GM23338 (cell line): ENCODE data around the gene SYK. TPM values are rescaled to one million over a fixed set of nuclear protein-coding genes. Genes with fewer than 3 reads are reported as not detected.

Experiments
- ATAC-seq: fragments of 200-7000 bp; cut with Tn5 transposase; 3 replicates; pipeline ENCODE4 v1.9.1; 2020
- DNase-seq: peaks from one replicate; pipeline ENCODE4 v3.0.0-alpha.2; 2015; ENCODE audit warnings: low spot score
- H2AFZ ChIP-seq: fragments of 200-600 bp; sonication (generic); 2 replicates; pipeline ENCODE4 v1.8.0; 2016; ENCODE audit warnings: antibody characterized with exemption, mild to moderate bottlenecking, moderate library complexity
- H3F3A ChIP-seq: fragments of 200-600 bp; sonication (generic); replicated peaks from 2 replicates; pipeline ENCODE4 v1.8.0; 2017; ENCODE audit warnings: antibody characterized with exemption, mixed run types, low read depth
- H3K27ac ChIP-seq: fragments of 200-600 bp; sonication (generic); 2 replicates; pipeline ENCODE4 v1.6.1; 2016; ENCODE audit warnings: low read depth
- H3K27me3 ChIP-seq: fragments of 200-600 bp; sonication (generic); 2 replicates; pipeline ENCODE4 v1.8.0; 2016; ENCODE audit warnings: mild to moderate bottlenecking, mixed run types, moderate library complexity; ENCODE audit not compliant: insufficient read depth
- H3K36me3 ChIP-seq: fragments of 200-600 bp; sonication (generic); 2 replicates; pipeline ENCODE4 v1.8.0; 2016; ENCODE audit warnings: mild to moderate bottlenecking; ENCODE audit not compliant: insufficient read depth
- H3K4me1 ChIP-seq: fragments of 200-600 bp; sonication (generic); 2 replicates; pipeline ENCODE4 v1.8.0; 2016; ENCODE audit warnings: mild to moderate bottlenecking, moderate library complexity; ENCODE audit not compliant: insufficient read depth
- H3K4me2 ChIP-seq: fragments of 200-600 bp; sonication (generic); 2 replicates; pipeline ENCODE4 v1.7.1; 2017; ENCODE audit warnings: mixed run types
- H3K4me3 ChIP-seq: fragments of 200-600 bp; sonication (generic); 2 replicates; pipeline ENCODE4 v1.6.1; 2016; ENCODE audit warnings: mixed run types
- H3K79me2 ChIP-seq: fragments of 200-600 bp; sonication (generic); replicated peaks from 2 replicates; pipeline ENCODE4 v1.8.0; 2017; ENCODE audit warnings: mild to moderate bottlenecking; ENCODE audit not compliant: insufficient read depth
- H3K9me2 ChIP-seq: fragments of 200-600 bp; sonication (generic); 2 replicates; pipeline ENCODE4 v1.8.0; 2017; ENCODE audit not compliant: insufficient read depth
- H4K20me1 ChIP-seq: fragments of 200-600 bp; sonication (generic); replicated peaks from 2 replicates; pipeline ENCODE4 v1.8.0; 2017; ENCODE audit warnings: mild to moderate bottlenecking; ENCODE audit not compliant: insufficient read depth
- H3K27ac Mint-ChIP-seq: 2 replicates; pipeline ENCODE4 v1.8.0; 2020; ENCODE audit warnings: inconsistent platforms, mild to moderate bottlenecking, moderate library complexity, mixed read lengths
- H3K27me3 Mint-ChIP-seq: 3 replicates; pipeline ENCODE4 v1.8.0; 2022; ENCODE audit warnings: low read depth, mild to moderate bottlenecking, moderate library complexity, mixed read lengths, inconsistent platforms; ENCODE audit not compliant: insufficient read depth, poor library complexity
- H3K36me3 Mint-ChIP-seq: 3 replicates; pipeline ENCODE4 v1.8.0; 2021; ENCODE audit warnings: low read depth, mild to moderate bottlenecking, inconsistent platforms, moderate library complexity, mixed read lengths
- H3K4me1 Mint-ChIP-seq: 3 replicates; pipeline ENCODE4 v1.8.0; 2020; ENCODE audit warnings: mild to moderate bottlenecking, inconsistent platforms, mixed read lengths
- H3K4me3 Mint-ChIP-seq: 3 replicates; pipeline ENCODE4 v1.8.0; 2021; ENCODE audit warnings: moderate library complexity, mild to moderate bottlenecking, inconsistent platforms, mixed read lengths
- H3K9me3 Mint-ChIP-seq: 3 replicates; pipeline ENCODE4 v1.8.0; 2020; ENCODE audit warnings: moderate library complexity, mild to moderate bottlenecking, inconsistent platforms, mixed read lengths
- CREB1 ChIP-seq: fragments of 250-450 bp; sonication (Bioruptor Pico); IDR thresholded peaks from 2 replicates; pipeline ENCODE4 v1.5.0; 2020; ENCODE audit warnings: low read depth, mild to moderate bottlenecking, moderate library complexity
- CTCF ChIP-seq, 2 experiments: fragments of 200-600 bp in 1 of 2; sonication (generic) in 1 of 2; conservative IDR thresholded peaks; 2 replicates each; pipeline versions ENCODE4 v1.5.1 to v1.6.1; 2016 to 2017; ENCODE audit warnings: antibody characterized with exemption in 2 of 2, low read depth in 2 of 2, mild to moderate bottlenecking in 2 of 2, moderate library complexity in 1 of 2
- EZH2 ChIP-seq: fragments of 200-600 bp; sonication (generic); IDR thresholded peaks from one replicate; pipeline ENCODE4 v1.8.0; 2017; ENCODE audit warnings: antibody characterized with exemption, mild to moderate bottlenecking, low read depth; ENCODE audit not compliant: unreplicated experiment
- EZH2phosphoT487 ChIP-seq: fragments of 200-600 bp; sonication (generic); IDR thresholded peaks from one replicate; pipeline ENCODE4 v1.8.1; 2018; ENCODE audit warnings: antibody characterized with exemption; ENCODE audit not compliant: unreplicated experiment
- JUNB ChIP-seq: IDR thresholded peaks from one replicate; pipeline ENCODE4 v1.6.1; 2016; ENCODE audit warnings: antibody characterized with exemption; ENCODE audit not compliant: unreplicated experiment
- NANOG ChIP-seq: IDR thresholded peaks from 2 replicates; pipeline ENCODE4 v1.6.1; 2016; ENCODE audit warnings: antibody characterized with exemption, borderline replicate concordance
- POLR2AphosphoS5 ChIP-seq: IDR thresholded peaks from 2 replicates; pipeline ENCODE4 v1.6.1; 2016; ENCODE audit warnings: antibody characterized with exemption, low read depth
- REST ChIP-seq: IDR thresholded peaks from one replicate; pipeline ENCODE4 v1.6.1; 2018; ENCODE audit warnings: antibody characterized with exemption; ENCODE audit not compliant: unreplicated experiment
- STAT1 ChIP-seq: IDR thresholded peaks from one replicate; pipeline ENCODE4 v1.6.1; 2016; ENCODE audit warnings: antibody characterized with exemption; ENCODE audit not compliant: unreplicated experiment
- ZNF114 ChIP-seq: fragments of 250-450 bp; sonication (Bioruptor Pico); IDR thresholded peaks from 2 replicates; pipeline ENCODE4 v1.5.0; 2020; ENCODE audit warnings: mild to moderate bottlenecking, moderate library complexity
- ZNF331 ChIP-seq: fragments of 250-450 bp; sonication (Bioruptor Pico); IDR thresholded peaks from 2 replicates; pipeline ENCODE4 v1.5.0; 2020; ENCODE audit warnings: low read depth, mild to moderate bottlenecking, moderate library complexity
- ZNF462 ChIP-seq: fragments of 250-450 bp; sonication (Bioruptor Pico); IDR thresholded peaks from 2 replicates; pipeline ENCODE4 v1.5.0; 2020; ENCODE audit warnings: mild to moderate bottlenecking, moderate library complexity
- polyA plus RNA-seq: library from polyadenylated mRNA; unstranded; fragments of >200 nt; fragmentation: Nextera tagmentation; extraction: Ambion mirVana; gene quantifications from 2 replicates; pipeline ENCODE4 v1.2.1, GENCODE V29; 2016
- total RNA-seq: library from RNA; depleted of rRNA; stranded (reverse); fragments of >200 nt; shearing (Covaris generic); gene quantifications from 2 replicates; pipeline ENCODE4 v1.2.3, GENCODE V29; 2014

SYK gene
- total and polyA plus RNA-seq, 2 experiments from 2014 or later = 1.5 to 5.8 TPM

GRCh38 chr9:90808890-90809685 is 7.5 kb downstream of the SYK start:
- no peaks in the 10 kb centered on the region for H3K79me2 ChIP-seq
- no peak overlapping the region for H3K4me2 ChIP-seq
- no peaks in the 10 kb centered on the region for H3F3A ChIP-seq
- H3K36me3 ChIP-seq = no peaks in the 10 kb centered on the region
- no peak for ATAC-seq
- H3K27ac ChIP-seq = no peak overlapping the region
- DNase-seq = no peak
- no peaks in the 10 kb centered on the region for H3K36me3 Mint-ChIP-seq
- H3K4me3 Mint-ChIP-seq = no peak overlapping the region
- no peaks in the 10 kb centered on the region for H3K27me3 ChIP-seq
- H3K9me2 ChIP-seq = no peaks in the 10 kb centered on the region
- H3K4me1 ChIP-seq = no peaks in the 10 kb centered on the region
- H3K27me3 Mint-ChIP-seq = peaks cover 3% of the 10 kb centered on the region
- no peaks in the 10 kb centered on the region; the same call in 1 of the 3 replicates for H3K4me1 Mint-ChIP-seq
- no peak overlapping the region for H2AFZ ChIP-seq
- H3K9me3 Mint-ChIP-seq = no peaks in the 10 kb centered on the region
- no peaks in the 10 kb centered on the region for H4K20me1 ChIP-seq
- no peak overlapping the region for H3K27ac Mint-ChIP-seq
- H3K4me3 ChIP-seq = no peak overlapping the region
- TF ChIP-seq REST = no peak
- no peak for TF ChIP-seq NANOG
- no peak for TF ChIP-seq EZH2phosphoT487
- no peak for TF ChIP-seq CTCF (conservative IDR thresholded peaks at IDR 0.05; ENCODE audit: low read depth in 2 of 2)
- TF ChIP-seq ZNF331 (CRISPR knock-in tag) = no peak
- TF ChIP-seq ZNF114 (CRISPR knock-in tag) = no peak
- no peak for TF ChIP-seq JUNB
- no peak for TF ChIP-seq STAT1
- TF ChIP-seq CREB1 = no peak
- TF ChIP-seq EZH2 = no peak
- no peak for TF ChIP-seq ZNF462 (CRISPR knock-in tag)
- no peak for TF ChIP-seq POLR2AphosphoS5
